SH-SY5Y (cell line): ENCODE results near the gene AKR1B15.

Experiments used
- GATA2 ChIP-seq: IDR thresholded peaks from 2 replicates; pipeline ENCODE4 v1.6.1; 2011; ENCODE audit warnings: mild to moderate bottlenecking, low read depth, low read length
- GATA3 ChIP-seq: IDR thresholded peaks from 2 replicates; pipeline ENCODE4 v1.6.1; 2011; ENCODE audit warnings: low read depth, mild to moderate bottlenecking, low read length, moderate library complexity

DNA sequence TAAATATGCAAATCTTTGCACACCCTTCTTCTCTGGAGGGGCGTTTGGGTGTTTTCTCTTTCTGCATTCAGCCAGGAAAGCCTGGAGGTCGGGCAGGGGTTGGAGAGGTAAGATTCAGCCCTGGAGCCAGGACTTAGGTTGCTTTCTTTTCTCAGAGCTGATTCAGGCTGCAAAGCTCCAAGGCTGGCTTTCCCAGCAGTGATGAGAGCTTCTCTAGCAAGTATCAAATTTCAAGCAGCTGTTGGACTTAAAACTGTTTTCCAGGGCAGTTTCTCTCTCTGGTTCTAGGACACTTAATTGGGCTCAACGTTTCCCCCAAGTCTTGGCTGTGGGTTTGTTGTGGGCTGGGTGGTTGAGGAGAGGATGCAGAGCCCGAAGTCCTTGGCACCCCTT lies 20.9 kb upstream of the AKR1B15 start:
- TF ChIP-seq GATA2: no peak
- no peak for TF ChIP-seq GATA3
